T-cell (primary cell): ENCODE data around the gene TRIM17. TPM values are rescaled to one million over a fixed set of nuclear protein-coding genes. Genes with fewer than 3 reads are reported as not detected.

ENCODE experiments used
- ATAC-seq, 4 experiments: fragments of 200-7000 bp in 3 of 4; fragments of 150-1000 bp in 1 of 4; cut with Tn5 transposase; replicated peaks in 1 of 4; 1 replicate in 3 of 4; 2 replicates in 1 of 4; pipeline ENCODE4 v1.10.0; 2021; ENCODE audit warnings: moderate library complexity in 3 of 4, mild to moderate bottlenecking in 2 of 4, moderate number of reproducible peaks in 1 of 4
- CTCF ChIA-PET, 2 donors: fragments of 300-600 bp; sonication (Branson Sonifier 250); formaldehyde crosslinking; loops; one replicate each; lab custom pipeline; 2022; ENCODE audit warnings: antibody characterized with exemption in 2 of 2; lab: Charles Lee
- POLR2A ChIA-PET, 2 donors: fragments of 300-600 bp; sonication (Branson Sonifier 250); formaldehyde crosslinking; loops; one replicate each; lab custom pipeline; 2022; ENCODE audit warnings: antibody characterized with exemption in 2 of 2; lab: Charles Lee
- DNase-seq, 35 experiments: peaks; one replicate each; pipeline versions ENCODE4 v3.0.0 to v3.0.0-alpha.2; 2013 to 2023
- H3K27ac ChIP-seq: one replicate; pipeline ENCODE4 v1.5.1; 2013; ENCODE audit warnings: low read length
- H3K27me3 ChIP-seq, 2 experiments: replicated peaks in 1 of 2; 1 replicate in 1 of 2; 2 replicates in 1 of 2; pipeline versions ENCODE4 v1.6.1 to v1.7.0; 2013; ENCODE audit warnings: low read length in 1 of 2, mixed read lengths in 1 of 2; ENCODE audit not compliant: control insufficient read depth in 2 of 2, insufficient read depth in 2 of 2; ENCODE audit errors: extremely low read depth in 1 of 2
- H3K36me3 ChIP-seq, 2 donors: 1 replicate in 1 of 2; 2 replicates in 1 of 2; pipeline versions ENCODE4 v1.6.1 to v1.7.0; 2013; ENCODE audit warnings: low read length in 1 of 2; ENCODE audit not compliant: control insufficient read depth in 2 of 2, insufficient read depth in 1 of 2; ENCODE audit errors: extremely low read depth in 1 of 2
- H3K4me1 ChIP-seq, 2 experiments: 1 replicate in 1 of 2; 2 replicates in 1 of 2; pipeline versions ENCODE4 v1.6.1 to v1.7.0; 2013; ENCODE audit warnings: low read length in 2 of 2, mixed read lengths in 1 of 2; ENCODE audit not compliant: insufficient read depth in 2 of 2, control insufficient read depth in 1 of 2; ENCODE audit errors: extremely low read depth in 1 of 2
- H3K4me3 ChIP-seq, 2 donors: 1 replicate in 1 of 2; 2 replicates in 1 of 2; pipeline versions ENCODE4 v1.5.1 to v1.7.0; 2013; ENCODE audit warnings: mild to moderate bottlenecking in 2 of 2, low read length in 1 of 2, moderate library complexity in 1 of 2; ENCODE audit not compliant: control insufficient read depth in 1 of 2; ENCODE audit errors: extremely low read depth in 1 of 2
- H3K9me3 ChIP-seq: 2 replicates; pipeline ENCODE4 v1.7.0; 2013
- H3K27ac Mint-ChIP-seq, 2 donors: one replicate each; pipeline ENCODE4 v1.8.0; 2020 to 2021; ENCODE audit warnings: mild to moderate bottlenecking in 2 of 2, mixed read lengths in 2 of 2
- H3K27me3 Mint-ChIP-seq, 2 donors: one replicate each; pipeline ENCODE4 v1.8.0; 2021 to 2022; ENCODE audit warnings: mixed read lengths in 2 of 2
- H3K36me3 Mint-ChIP-seq: one replicate; pipeline ENCODE4 v1.8.0; 2021; ENCODE audit warnings: mixed read lengths
- H3K4me1 Mint-ChIP-seq, 3 donors: one replicate each; pipeline ENCODE4 v1.8.0; 2020 to 2022; ENCODE audit warnings: mixed read lengths in 3 of 3, mild to moderate bottlenecking in 1 of 3
- H3K4me3 Mint-ChIP-seq, 3 donors: one replicate each; pipeline ENCODE4 v1.8.0; 2020 to 2022; ENCODE audit warnings: mild to moderate bottlenecking in 3 of 3, mixed read lengths in 3 of 3, moderate library complexity in 3 of 3
- H3K9me3 Mint-ChIP-seq, 3 donors: one replicate each; pipeline ENCODE4 v1.8.0; 2020 to 2022; ENCODE audit warnings: mixed read lengths in 3 of 3
- WGBS: methylation state at CpG from one replicate; pipeline ENCODE4 v1.1.5; 2013; ENCODE audit warnings: missing lambda C conversion rate; ENCODE audit not compliant: insufficient coverage; 5-methylcytosine and 5-hydroxymethylcytosine counted together
- total RNA-seq, 35 experiments: library from RNA in 6 of 35; stranded (reverse) in 6 of 35; fragments of 120-200 nt in 1 of 35; gene quantifications; one replicate each; pipeline versions ENCODE4 v1.2.1 to v1.2.4 and lab custom pipeline; 2013 to 2026

TRIM17 gene
- total RNA-seq, 5 donors from 2014 or later (not counting 1 experiment from before 2014, with no cell fraction given): 0.90 to 4.7 (median 1.7) TPM

GRCh38 chr1:228376262-228376628 is 40.4 kb downstream of the TRIM17 start:
- Histone ChIP-seq H3K27ac (no peak overlapping the region), H3K27me3 (peaks cover 2 to 36% of the 10 kb centered on the region in 2 experiments), H3K4me3 (no peak overlapping the region), H3K9me3 (no peaks in the 10 kb centered on the region), H3K4me1 (peaks cover 2 to 19% of the 10 kb centered on the region in 2 experiments), H3K36me3 (peaks cover 0 to 2% of the 10 kb centered on the region in 2 donors)
- Mint-ChIP-seq H3K4me3 (peak overlapping the region in 1 of 3 donors; percentile 89), H3K27ac (no peak overlapping the region), H3K27me3 (peaks cover 0 to 17% of the 10 kb centered on the region in 2 donors), H3K4me1 (peaks cover 9 to 11% (median 10%) of the 10 kb centered on the region in 3 donors), H3K9me3 (no peaks in the 10 kb centered on the region), H3K36me3 (no peaks in the 10 kb centered on the region)
- CTCF ChIA-PET: no interaction called here
- WGBS: no CpG with 5 or more reads among the region's 3 CpGs
- POLR2A ChIA-PET: no interaction called here
- ATAC-seq (no peak), DNase-seq (no peak)

- no peak overlapping the region for H3K4me3 ChIP-seq
- Mint-ChIP-seq H3K4me1 (peaks cover 9 to 11% (median 10%) of the 10 kb centered on the region in 3 donors), H3K27ac (no peak overlapping the region), H3K27me3 (peaks cover 0 to 17% of the 10 kb centered on the region in 2 donors), H3K36me3 (no peaks in the 10 kb centered on the region), H3K4me3 (no peak overlapping the region), H3K9me3 (no peaks in the 10 kb centered on the region)
- DNase-seq (no peak), ATAC-seq (no peak)
- no peaks in the 10 kb centered on the region for H3K9me3 ChIP-seq
- ChIA-PET POLR2A (no interaction called here), CTCF (no interaction called here)
- H3K36me3 ChIP-seq: peaks cover 0 to 2% of the 10 kb centered on the region in 2 donors
- WGBS: 91% methylated on average over 18 of the region's 22 CpGs
- H3K4me1 ChIP-seq: peaks cover 2 to 19% of the 10 kb centered on the region in 2 experiments
- no peak overlapping the region for H3K27ac ChIP-seq
- peaks cover 2 to 36% of the 10 kb centered on the region in 2 experiments for H3K27me3 ChIP-seq
Observed at GRCh38 chr1:228375578-228376261, 40.9 kb downstream of the TRIM17 start.

- Mint-ChIP-seq H3K9me3 (no peaks in the 10 kb centered on the region), H3K4me3 (no peak overlapping the region), H3K27me3 (peaks cover 0 to 13% of the 10 kb centered on the region in 2 donors), H3K36me3 (no peaks in the 10 kb centered on the region), H3K4me1 (peaks cover 9 to 11% (median 10%) of the 10 kb centered on the region in 3 donors), H3K27ac (no peak overlapping the region)
- Histone ChIP-seq H3K27me3 (peaks cover 0 to 33% of the 10 kb centered on the region in 2 experiments), H3K4me1 (peaks cover 2 to 19% of the 10 kb centered on the region in 2 experiments), H3K27ac (no peak overlapping the region), H3K4me3 (no peak overlapping the region), H3K9me3 (no peaks in the 10 kb centered on the region), H3K36me3 (peaks cover 0 to 2% of the 10 kb centered on the region in 2 donors)
- WGBS: 86% methylated on average over 21 of the region's 25 CpGs
- ATAC-seq: no peak
- POLR2A ChIA-PET: no interaction called here
- no peak for DNase-seq
- CTCF ChIA-PET: interaction anchor here in 1 of 2 donors (0.6 kb wide), 1 partner anchor 1131 kb away, joined by 3 read pairs; no protein-coding TSS in a partner anchor
Observed at GRCh38 chr1:228374711-228375577, 41.7 kb downstream of the TRIM17 start.

- H3K27ac ChIP-seq: no peak overlapping the region
- no peak overlapping the region for H3K4me3 Mint-ChIP-seq
Observed at GRCh38 chr1:228373681-228374571, 42.7 kb downstream of the TRIM17 start.

DNA sequence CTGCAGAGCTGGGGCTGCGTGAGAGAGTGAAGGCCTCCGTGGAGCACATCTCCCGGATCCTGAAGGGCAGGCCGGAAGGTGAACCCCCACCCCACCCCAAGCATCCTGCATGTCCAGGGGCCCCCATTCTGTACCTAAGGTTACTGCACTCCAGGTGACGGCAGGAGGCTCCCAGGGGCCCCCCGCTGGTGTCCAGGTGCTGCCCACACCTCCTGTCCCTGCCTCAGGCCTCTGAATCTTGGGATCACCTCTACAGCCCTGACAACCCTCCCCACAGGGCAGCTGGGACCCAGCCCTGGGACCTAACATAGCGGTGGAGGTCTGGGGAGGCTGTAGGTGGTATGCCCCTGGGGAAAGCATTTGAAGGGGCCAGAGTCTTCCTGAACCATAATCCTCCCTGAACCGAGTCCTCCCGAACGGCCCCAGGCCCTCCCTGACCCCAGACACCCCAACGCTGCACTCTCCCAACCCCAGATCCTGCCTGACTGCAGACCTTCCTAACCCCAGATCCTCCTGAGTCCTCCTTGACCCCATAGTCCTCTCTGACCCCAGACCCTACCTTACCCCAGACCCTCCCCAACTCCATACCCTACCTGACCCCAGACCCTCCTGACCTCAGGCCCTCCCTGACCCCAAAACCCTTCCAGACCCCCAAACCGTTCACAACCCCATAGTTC is 43.5 kb downstream of the TRIM17 start:
- Histone ChIP-seq H3K27ac (no peak overlapping the region), H3K36me3 (peaks cover 0 to 2% of the 10 kb centered on the region in 2 donors), H3K27me3 (peaks cover 0 to 18% of the 10 kb centered on the region in 2 experiments), H3K4me1 (peaks cover 2 to 7% of the 10 kb centered on the region in 2 experiments), H3K9me3 (no peaks in the 10 kb centered on the region), H3K4me3 (no peak overlapping the region)
- Mint-ChIP-seq H3K9me3 (no peaks in the 10 kb centered on the region), H3K27me3 (no peaks in the 10 kb centered on the region), H3K4me3 (no peak overlapping the region), H3K36me3 (no peaks in the 10 kb centered on the region), H3K4me1 (peaks cover 0 to 2% (median 2%) of the 10 kb centered on the region in 3 donors), H3K27ac (no peak overlapping the region)
- WGBS: 66% methylated on average over 7 of the region's 12 CpGs
- POLR2A ChIA-PET: no interaction called here
- CTCF ChIA-PET: no interaction called here
- DNase-seq (no peak), ATAC-seq (no peak)

More at GRCh38 chr1:228373681-228374571, 42.7 kb downstream of the TRIM17 start:
- WGBS: 83% methylated on average over 10 of the region's 14 CpGs
- Mint-ChIP-seq H3K27me3 (peaks cover 0 to 4% of the 10 kb centered on the region in 2 donors), H3K36me3 (no peaks in the 10 kb centered on the region), H3K4me1 (peaks cover 4 to 6% (median 6%) of the 10 kb centered on the region in 3 donors), H3K27ac (no peak overlapping the region), H3K9me3 (no peaks in the 10 kb centered on the region)
- no peak for ATAC-seq
- Histone ChIP-seq H3K4me1 (peaks cover 2 to 14% of the 10 kb centered on the region in 2 experiments), H3K36me3 (peaks cover 0 to 2% of the 10 kb centered on the region in 2 donors), H3K27me3 (peaks cover 0 to 22% of the 10 kb centered on the region in 2 experiments), H3K9me3 (no peaks in the 10 kb centered on the region), H3K4me3 (no peak overlapping the region)
- POLR2A ChIA-PET: no interaction called here
- DNase-seq: no peak
- CTCF ChIA-PET: interaction anchor here in 1 of 2 donors (0.6 kb wide), 1 partner anchor 1132 kb away, joined by 3 read pairs; no protein-coding TSS in a partner anchor
